ENCODE data around the gene CASP12. TPM values are rescaled to one million over a fixed set of nuclear protein-coding genes. Genes with fewer than 3 reads are reported as not detected.

Gene CASP12
- total RNA-seq, 1 experiment from 2014 or later, result not detected

- TF ChIP-seq EZH2 (IDR thresholded peaks at IDR 0.05; ENCODE audit: low read depth) (no peak), CTCF (conservative IDR thresholded peaks at IDR 0.05) (no peak)
- intact Hi-C loops (cut with micrococcal nuclease; ENCODE audit: unreplicated experiment), result no loop called here
- H3K36me3 ChIP-seq (ENCODE audit: low read depth), result no peaks in the 10 kb centered on the region
- no peak for DNase-seq
- no peak overlapping the region for H3K4me3 ChIP-seq
- no peak overlapping the region for H3K4me2 ChIP-seq
- ChIA-PET POLR2A (ENCODE audit: unreplicated experiment) (no interaction called here), CTCF (no interaction called here)
- H3K27ac ChIP-seq, result no peak overlapping the region
- no peaks in the 10 kb centered on the region for H3K27me3 ChIP-seq (ENCODE audit: insufficient read depth, low read depth)
- no peaks in the 10 kb centered on the region for H3F3A ChIP-seq (ENCODE audit: insufficient read depth, low read depth)
- no TSS peak for BruUV-seq (replicated peaks)
- H4K20me1 ChIP-seq (ENCODE audit: insufficient read depth), result no peaks in the 10 kb centered on the region
- H3K79me2 ChIP-seq (ENCODE audit: low read depth), result no peaks in the 10 kb centered on the region
- no peak overlapping the region for H2AFZ ChIP-seq
- peaks cover 14% of the 10 kb centered on the region for H3K9me3 ChIP-seq (ENCODE audit: insufficient read depth, low read depth)
- H3K4me1 ChIP-seq (replicated peaks; ENCODE audit: insufficient read depth), result no peaks in the 10 kb centered on the region
- no peaks in the 10 kb centered on the region for H3K9me2 ChIP-seq (ENCODE audit: insufficient read depth)
Observed at GRCh38 chr11:104843150-104843836, 55.0 kb downstream of the CASP12 start.

GRCh38 chr11:104841973-104842525, 56.2 kb downstream of the CASP12 start:
- TF ChIP-seq CTCF (conservative IDR thresholded peaks at IDR 0.05), result no peak
- TF ChIP-seq EZH2 (IDR thresholded peaks at IDR 0.05; ENCODE audit: low read depth), result no peak
- no TSS peak for BruUV-seq (replicated peaks)
- POLR2A ChIA-PET (ENCODE audit: unreplicated experiment), result no interaction called here

GRCh38 chr11:104841185-104841584, 57.1 kb downstream of the CASP12 start:
- DNase-seq, result no peak
- TF ChIP-seq CTCF (conservative IDR thresholded peaks at IDR 0.05), result no peak
- TF ChIP-seq EZH2 (IDR thresholded peaks at IDR 0.05; ENCODE audit: low read depth), result no peak
- Histone ChIP-seq H3K27ac (no peak overlapping the region), H3F3A (ENCODE audit: insufficient read depth, low read depth) (no peaks in the 10 kb centered on the region), H3K79me2 (ENCODE audit: low read depth) (no peaks in the 10 kb centered on the region), H3K36me3 (ENCODE audit: low read depth) (no peaks in the 10 kb centered on the region), H4K20me1 (ENCODE audit: insufficient read depth) (no peaks in the 10 kb centered on the region), H2AFZ (no peak overlapping the region), H3K27me3 (ENCODE audit: insufficient read depth, low read depth) (no peaks in the 10 kb centered on the region), H3K9me3 (ENCODE audit: insufficient read depth, low read depth) (peaks cover 18% of the 10 kb centered on the region), H3K4me2 (no peak overlapping the region), H3K4me3 (no peak overlapping the region), H3K9me2 (ENCODE audit: insufficient read depth) (no peaks in the 10 kb centered on the region), H3K4me1 (replicated peaks; ENCODE audit: insufficient read depth) (no peaks in the 10 kb centered on the region)
- intact Hi-C loops (cut with micrococcal nuclease; ENCODE audit: unreplicated experiment), result no loop called here
- no TSS peak for BruUV-seq (replicated peaks)
- POLR2A ChIA-PET (ENCODE audit: unreplicated experiment), result interaction anchor here (0.6 kb wide), 1 partner anchor 511 kb away, joined by 5 read pairs; no protein-coding TSS in a partner anchor
- CTCF ChIA-PET, result no interaction called here

More at GRCh38 chr11:104841973-104842525, 56.2 kb downstream of the CASP12 start:
- Histone ChIP-seq H2AFZ (no peak overlapping the region), H4K20me1 (ENCODE audit: insufficient read depth) (no peaks in the 10 kb centered on the region), H3K79me2 (ENCODE audit: low read depth) (no peaks in the 10 kb centered on the region), H3K9me2 (ENCODE audit: insufficient read depth) (no peaks in the 10 kb centered on the region), H3K27ac (no peak overlapping the region), H3F3A (ENCODE audit: insufficient read depth, low read depth) (no peaks in the 10 kb centered on the region), H3K27me3 (ENCODE audit: insufficient read depth, low read depth) (no peaks in the 10 kb centered on the region), H3K4me2 (no peak overlapping the region), H3K9me3 (ENCODE audit: insufficient read depth, low read depth) (peaks cover 18% of the 10 kb centered on the region), H3K36me3 (ENCODE audit: low read depth) (no peaks in the 10 kb centered on the region), H3K4me1 (replicated peaks; ENCODE audit: insufficient read depth) (no peaks in the 10 kb centered on the region), H3K4me3 (no peak overlapping the region)
- CTCF ChIA-PET, result no interaction called here
- intact Hi-C loops (cut with micrococcal nuclease; ENCODE audit: unreplicated experiment), result no loop called here
- DNase-seq, result no peak
